ENCODE measurements around the gene VSNL1.
"Not testable (repeated sequence)": the region's sequence is repeated elsewhere in the genome, so short reads cannot be mapped to it uniquely, and the experiment has no call there.

Gene VSNL1

DNA sequence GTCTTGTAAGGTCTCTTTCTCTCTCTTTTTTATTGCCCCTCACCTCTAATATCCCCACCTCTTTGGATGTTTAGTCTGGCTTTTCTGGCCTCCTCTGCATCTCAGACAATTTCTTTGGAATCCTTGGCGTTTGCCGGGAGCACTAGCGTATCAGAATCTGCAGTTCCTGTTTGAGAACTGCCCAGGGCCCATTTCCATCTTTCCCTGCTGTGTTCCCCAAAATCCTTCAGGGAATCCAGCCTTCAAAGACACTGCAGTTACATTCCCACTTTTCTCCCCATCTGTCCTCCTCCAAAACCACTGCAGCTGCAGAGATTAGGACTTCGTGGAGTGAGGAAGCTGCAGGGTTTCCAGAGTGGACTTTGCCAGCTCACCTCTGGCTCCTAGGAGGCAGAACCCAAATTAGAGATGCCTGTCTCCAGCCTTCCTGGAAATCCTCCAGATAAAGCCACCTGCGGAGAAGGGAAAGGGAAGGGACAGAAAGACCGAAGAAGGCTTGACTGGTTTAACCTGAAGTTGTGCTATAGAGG, 2.7 kb downstream of the VSNL1 start:
- DNase-seq, result no peak

DNA sequence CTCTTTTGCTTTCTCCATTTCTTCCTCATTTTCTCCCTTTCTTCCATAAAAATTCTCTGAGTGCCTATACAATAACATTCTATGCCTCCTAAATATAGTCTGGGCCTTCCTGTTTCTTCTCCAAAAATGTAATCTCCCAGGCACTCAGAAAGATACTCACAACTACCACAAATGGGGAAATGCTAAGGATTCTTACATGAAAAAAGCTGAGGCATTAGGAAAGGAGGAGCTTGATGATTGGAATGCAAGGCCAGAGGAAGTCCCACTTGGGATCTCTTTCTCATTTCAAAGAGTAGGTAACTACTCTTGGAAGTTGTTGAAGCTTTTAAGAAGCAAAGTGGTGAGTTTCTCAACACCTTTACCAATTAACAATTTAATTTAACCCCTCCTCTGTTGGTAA, 3.4 kb downstream of the VSNL1 start:
- no peak for DNase-seq

DNA sequence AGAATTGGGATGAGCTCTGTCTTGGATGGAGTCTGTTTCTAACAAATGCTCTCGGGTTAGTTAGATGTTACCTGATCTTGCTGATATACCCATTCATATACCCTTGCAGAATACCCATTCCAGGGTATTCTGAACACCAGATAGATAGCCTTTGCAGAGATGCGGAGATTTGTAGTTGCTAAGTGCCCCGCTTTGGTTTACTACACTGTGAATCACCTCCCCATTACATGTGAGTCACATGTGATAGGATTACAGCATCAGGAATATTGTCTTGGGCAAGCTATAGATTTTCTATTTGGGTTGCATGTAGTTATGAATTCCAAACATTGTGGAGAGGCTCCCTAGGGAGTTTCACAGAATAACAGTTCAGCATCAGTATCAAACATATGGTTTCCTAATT, 3.8 kb downstream of the VSNL1 start:
- no peak for DNase-seq

DNA sequence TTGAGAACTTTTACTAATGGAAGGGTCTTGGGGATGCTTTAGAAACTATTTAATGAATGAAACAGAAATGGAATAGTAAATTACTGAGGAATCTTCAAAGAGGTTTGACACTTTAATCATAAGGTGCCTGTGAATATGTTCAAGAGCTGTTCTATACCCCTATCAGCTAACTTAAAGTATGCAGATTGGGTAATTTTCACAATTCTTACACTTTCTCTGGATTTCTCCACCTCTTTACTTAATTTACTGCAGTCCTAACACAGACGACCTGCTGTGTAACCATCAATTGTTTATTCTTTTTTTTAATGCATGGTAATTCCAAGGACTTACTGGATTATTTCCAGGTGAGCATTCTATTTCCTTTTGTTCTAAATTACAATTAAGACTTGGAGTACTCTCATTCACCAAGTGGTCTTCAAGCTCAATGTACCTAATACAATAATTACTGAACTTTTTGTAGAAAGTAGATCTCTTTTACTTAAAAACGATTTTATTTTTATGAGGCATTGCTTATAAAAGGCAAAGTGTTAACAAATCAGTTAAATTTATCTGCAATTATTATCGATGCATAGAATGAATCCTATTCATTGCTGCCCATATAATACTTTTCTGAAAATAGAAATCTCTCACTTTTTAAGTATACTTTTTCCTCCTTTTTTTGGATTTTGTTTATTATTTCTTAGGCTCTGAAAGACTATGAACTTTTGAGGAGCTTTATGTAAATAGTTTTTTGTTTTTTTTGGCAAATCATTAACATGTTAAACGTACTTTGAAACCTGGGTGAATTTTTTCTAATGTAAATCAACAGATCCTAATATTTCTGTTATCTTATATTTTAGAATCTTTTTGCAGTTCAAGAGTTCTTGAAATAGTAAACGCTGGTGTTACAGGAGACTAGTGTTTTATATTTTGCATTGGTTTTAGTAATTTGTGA, 5.5 kb downstream of the VSNL1 start:
- DNase-seq, result no peak

DNA sequence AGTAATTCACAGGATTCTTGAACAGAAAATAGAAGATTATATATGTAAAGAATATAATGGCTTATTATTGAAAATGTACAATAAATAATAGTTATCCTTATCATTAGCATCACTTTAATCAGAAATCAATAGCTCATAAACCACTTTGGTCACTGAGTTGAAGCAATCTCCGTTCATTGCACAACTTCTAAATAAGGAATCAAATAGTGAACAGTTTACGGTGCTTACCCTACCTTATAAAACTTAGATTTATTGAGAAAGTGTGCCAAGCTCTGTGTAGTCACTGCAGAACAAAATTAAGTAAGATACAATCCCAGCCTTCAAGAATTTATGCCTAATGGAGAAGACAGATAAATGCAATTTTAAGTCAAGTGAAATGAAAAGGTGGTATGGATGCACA, 6.7 kb downstream of the VSNL1 start:
- no peak for DNase-seq

DNA sequence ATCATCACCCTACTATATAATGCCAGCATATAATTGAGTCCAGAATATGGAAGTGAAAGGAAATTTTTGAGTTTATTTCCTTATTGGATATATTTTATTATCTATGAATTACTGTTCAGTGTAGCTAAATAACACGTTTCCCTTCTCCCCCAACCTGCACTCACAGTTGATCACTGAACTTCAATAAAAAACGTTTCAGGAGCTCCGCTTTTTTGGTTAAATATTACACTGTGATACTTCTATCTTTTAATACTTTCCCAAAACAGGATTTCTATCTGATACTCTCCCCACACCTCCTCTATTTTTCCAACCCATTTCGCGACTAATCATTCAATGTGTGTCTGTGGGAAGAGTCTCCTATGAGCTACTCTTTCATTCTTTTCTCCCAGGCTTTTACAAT, 7.2 kb downstream of the VSNL1 start:
- no peak for DNase-seq

DNA sequence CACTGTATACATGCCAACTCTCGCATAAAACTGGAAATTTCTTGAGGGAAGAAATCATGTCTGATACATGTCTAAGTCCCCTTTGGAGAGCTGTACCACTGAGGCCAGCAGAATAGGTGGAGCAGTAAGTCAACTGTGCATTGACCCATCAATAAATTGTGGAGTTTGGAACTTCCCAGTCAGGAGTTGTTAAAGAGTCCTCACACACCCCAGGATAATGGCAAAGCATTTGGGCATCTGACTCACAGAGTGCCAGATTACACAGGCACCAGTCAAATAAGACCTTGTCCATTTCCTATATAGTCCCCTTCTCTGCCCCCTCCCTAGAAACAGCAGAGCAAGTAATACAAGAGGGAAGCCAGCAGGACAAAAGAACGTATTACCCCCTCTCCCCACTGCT, 10.4 kb downstream of the VSNL1 start:
- no peak for DNase-seq

DNA sequence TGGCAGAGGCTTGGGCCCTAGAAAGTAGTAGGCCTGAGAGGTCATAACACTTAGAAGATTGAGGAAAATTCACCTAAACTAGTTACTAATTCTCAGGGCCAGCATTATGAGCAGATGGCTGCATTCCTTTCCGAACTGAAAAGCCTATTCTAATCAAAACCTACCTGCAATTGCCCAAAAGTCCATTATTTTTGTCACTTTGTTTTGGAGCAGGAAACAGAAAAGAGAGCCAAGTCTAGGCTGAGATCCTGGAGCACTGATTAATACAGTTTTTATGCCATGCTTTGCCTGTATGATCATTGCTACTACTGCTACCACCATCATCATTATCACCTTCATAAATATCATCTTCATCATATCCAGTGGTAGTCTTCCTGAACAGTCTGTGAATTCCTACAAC, 14.7 kb downstream of the VSNL1 start:
- no peak for DNase-seq

DNA sequence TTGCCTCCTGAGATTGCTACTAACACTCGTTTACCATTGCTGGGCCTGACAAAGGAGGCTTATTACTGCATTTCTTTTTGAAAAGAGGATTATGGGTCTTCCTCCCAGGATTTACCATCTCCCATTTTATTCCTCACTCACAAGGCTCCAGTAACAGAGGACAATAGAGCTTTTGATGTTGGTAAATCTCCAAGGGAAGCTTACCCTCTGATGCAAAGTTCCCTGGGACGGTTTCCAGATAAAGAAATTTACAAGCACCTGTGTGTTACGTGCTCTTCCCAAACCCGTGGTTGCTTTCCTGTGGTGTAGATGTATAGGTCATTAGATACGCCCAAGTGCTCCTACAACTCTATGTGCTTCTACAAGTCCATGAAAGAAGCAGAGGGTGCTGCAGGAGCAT, 17.1 kb downstream of the VSNL1 start:
- no peak for DNase-seq

DNA sequence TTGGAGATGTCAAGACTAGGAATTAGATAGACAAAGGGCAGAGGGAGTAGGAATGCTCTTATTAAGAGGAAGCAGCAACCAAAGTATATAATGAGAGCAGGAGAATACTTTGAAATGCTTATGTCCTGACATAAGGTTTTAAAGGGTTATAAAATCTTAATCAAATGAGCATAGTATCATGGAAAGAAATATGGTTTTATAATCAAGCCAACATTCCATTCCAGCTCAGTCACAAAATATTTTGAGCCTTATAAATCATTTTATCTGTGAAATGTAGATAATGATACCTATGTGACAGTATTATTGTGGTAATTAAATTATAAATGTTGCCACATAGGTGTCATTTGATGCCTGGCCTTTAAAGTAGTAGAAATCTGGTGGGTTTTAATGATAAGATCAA, 17.6 kb downstream of the VSNL1 start:
- DNase-seq, result no peak

DNA sequence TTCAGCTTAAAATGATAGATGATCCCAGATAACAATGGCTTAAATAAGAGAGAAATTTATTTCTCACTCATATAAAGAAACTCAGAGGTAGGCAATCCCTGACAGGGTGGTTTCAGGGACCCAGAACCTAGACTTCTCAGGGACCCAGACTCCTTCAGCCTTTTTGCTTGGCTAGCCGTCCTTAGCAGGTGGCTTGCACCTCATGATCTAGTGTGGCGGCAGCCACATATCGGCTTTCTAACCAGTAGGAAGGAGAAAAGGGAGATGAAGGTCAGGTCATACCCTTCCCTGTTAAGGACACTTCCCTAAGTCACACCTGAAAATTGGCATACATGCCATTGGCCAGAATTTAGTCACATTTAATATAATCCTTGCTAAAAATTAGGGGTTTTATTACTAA, 18.4 kb downstream of the VSNL1 start:
- no peak for DNase-seq

DNA sequence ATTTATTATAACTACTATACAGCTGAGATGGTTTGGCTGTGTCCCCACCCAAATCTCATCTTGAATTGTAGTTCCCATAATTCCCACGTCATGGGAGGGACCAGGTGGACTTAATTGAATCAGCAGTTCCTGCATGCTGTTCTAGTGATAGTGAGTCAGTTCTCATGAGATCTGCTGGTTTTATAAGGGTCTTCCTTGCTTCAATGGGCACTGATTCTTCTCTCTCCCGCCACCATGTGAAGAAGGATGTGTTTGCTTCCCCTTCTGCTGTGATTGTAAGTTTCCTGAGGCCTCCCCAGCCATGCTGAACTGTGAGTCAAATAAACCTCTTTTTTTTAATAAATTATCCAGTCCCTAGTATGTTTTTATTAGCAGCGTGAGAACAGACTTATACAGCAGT, 25.2 kb downstream of the VSNL1 start:
- DNase-seq, result not testable (repeated sequence)

DNA sequence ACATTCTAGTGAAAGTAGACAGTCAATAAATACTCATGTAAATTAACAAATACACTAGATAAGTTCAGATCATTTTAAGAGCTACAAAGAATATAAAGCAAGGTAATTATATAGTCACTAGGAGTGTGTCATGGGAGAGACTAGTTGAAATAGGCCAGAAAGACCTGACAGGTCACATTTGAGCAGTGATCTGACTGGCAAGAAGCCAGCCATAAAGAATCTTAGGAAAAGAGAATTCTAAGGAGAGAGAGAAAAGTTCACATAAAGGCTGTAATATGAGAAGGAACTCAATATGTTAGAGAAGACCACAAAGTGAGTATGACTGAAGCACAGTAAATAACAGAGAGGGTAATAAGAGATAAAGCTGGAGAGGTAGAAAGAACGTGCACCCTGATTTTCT, 31.2 kb downstream of the VSNL1 start:
- no peak for DNase-seq

DNA sequence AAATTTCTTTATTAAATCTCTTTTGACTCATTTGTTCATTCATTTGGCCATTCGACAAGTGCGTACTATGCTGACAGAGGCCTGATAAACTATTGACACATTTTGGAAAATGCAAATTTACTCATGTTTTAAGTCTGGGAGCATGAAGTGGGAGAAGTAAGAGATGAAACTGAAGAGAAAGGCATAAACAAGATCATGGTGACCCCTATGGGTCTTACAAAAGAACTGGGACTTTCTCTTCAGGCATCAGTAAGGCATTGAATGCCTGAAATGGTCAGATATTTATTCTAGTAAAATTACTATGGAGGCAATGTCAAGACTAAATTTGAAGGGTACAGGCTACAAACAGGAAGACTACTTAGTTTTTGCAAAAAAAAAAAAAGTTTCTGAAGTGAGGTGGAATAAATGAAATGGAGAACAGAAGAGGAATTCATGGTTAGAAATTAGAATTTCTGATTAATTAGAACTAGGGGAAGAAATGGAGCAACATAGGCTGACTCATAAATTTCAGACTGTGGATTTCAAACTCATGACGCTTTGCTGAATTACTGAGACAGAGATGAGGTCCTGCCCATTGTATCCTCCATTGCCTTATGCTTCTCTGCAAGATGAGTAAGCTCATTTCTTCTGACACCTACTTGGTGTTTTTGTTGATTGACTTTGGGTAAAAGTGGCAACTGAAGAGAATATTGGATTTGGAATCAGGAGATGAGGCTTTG, 32.7 kb downstream of the VSNL1 start:
- DNase-seq, result no peak

DNA sequence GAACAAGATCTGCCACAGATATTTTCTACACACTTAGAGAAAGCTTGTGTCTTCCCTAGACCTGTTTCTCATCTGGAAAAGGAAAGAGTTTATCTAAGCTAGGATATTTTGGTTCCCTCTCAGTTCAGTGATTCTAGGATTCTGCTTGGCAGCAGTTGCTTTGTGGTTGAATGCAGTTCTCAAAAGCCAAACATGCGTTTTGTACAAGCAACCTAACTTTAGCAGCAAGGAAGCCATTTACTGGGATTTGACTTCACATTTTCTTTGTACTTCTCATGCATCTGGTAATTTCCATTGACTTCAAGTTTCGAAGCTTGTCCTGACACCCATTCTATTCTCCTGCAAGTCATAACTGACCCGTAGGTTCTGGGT, 33.3 kb downstream of the VSNL1 start:
- no peak for DNase-seq

DNA sequence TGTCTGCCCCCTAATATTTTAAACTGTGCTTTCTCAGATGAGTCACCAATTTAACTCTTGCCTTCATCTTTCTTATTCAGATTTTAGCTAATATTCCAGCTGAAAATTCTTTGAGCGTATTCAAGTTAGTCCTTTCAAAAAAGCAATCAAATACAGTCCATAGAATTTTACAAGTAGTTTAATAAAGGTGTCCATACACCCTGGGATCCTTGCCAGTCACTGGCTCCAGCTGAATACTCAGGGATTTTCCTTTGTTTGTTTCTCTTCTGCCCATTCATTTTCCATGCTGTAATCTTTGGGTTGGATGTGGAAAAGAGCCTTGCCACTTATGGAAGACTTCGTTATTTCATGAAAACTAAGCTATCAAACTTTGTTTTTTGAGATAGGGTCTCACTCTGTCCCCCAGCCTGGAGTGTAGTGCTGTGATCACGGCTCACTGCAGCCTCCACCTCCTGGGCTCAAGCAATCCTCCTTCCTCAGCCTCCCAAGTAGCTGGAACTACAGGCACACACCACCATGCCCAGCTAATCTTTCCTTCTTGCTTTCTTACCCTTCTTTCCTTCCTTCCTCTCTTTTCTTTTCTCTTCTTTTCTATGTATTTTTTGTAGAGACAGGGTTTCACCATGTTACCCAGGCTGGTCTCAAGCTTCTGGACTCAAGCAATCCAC, 34.0 kb downstream of the VSNL1 start:
- DNase-seq, result no peak

DNA sequence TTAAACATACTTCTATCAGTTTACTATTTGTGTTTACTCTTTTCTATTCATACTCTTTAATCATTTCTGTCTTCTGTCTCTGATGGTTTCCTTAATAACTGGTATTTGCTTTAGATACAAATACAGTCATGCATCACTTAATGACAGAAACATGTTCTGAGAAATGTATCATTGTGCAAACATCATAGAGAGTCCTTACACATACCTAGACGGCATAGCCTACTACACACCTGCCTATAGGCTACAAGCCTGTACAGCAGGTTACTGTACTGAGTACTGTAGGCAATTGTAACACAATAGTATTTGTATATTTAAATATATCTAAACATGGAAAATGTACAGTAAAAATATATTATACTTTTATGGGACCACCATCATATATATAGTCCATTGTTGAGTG, 36.3 kb downstream of the VSNL1 start:
- no peak for DNase-seq

DNA sequence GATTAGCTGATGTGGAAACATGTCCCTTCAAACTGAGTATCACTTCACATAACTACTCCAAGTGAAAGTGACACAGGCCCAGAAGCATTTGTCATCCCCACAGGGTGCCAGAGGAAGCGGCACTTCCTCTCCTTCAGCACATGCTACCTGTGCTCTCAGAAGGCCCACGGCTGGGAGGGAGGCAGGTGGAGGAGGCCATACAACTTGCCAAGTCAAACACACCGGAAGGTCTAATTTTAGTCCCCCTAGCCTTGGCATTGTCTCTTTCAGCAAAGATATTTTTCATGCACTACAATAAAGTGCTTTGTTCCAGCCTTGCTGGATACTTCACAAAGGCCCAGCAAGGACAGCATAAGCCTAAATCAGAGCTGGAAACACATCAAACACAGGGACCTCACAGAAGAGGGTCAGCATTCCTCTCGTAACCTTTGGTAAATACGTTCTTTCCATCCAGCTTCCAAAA, 38.0 kb downstream of the VSNL1 start:
- DNase-seq, result no peak

DNA sequence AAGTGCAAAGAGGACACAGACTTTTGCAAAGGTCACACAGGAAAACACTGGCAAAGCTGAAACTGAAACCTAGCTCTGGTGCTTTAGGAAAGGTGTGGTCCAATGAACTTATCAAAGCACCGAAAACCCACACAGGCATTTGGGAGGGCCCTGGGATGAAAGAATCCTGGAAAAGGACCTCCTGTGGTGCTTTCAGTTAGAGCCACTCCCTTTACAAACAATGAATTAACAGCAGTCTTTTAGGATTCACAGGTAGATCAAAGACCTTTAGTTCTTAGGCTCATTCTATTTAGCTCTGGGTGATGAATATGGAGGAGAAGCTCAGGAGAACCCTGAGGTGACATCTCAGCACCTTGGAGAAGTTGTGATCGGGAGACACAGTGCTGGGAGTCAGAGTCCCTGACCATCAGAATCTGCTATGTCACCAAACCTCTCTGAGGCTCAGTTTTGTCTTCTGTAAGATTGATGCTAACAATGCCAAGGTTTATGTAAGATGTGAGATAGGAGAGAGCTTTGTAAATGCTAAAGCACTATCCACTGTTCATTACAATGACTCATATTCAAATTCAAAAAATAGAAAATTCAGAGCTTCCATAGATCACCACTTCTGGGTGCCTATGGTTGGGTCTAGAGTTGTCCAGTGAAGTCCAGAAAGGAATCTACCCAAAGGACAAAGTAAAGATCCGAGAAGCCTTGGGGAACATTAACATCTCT, 39.3 kb downstream of the VSNL1 start:
- no peak for DNase-seq

DNA sequence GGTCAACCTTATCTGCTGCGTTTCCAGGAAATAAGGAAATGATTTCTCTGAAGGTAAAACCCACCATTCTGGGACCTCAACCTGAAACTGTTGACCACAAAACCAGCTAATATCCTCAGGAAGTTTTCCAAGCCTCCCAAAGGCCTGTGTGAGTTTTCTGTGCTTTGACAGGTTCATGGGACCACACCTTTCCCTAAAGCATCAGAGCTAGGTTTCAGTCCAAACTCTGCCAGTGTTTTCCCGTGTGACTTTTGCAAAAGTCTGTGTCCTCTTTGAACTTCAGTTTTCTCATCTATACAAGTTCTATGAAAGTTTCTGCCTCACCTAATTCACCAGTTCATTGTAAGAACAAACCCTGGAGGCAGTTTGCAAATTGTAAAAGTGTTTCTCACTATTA, 39.8 kb downstream of the VSNL1 start:
- no peak for DNase-seq

DNA sequence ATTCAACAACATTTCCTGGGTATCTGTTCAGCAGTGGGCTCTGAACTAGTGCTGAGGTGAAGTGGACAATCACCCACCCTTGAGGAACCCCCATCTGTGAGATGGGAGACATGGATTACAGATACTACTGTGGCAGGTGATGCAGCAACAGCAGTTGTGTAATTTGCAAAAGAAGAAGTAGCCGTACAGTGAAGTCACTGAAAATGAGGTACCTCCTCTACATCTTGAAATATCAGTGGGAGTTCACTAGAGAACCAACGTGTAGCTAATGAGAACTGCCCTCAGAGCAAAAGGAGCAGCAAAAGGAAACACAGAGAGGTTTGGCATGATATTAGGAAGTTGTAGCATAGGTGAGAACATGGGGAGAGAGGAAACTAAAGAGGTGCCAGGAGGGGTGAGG, 41.3 kb downstream of the VSNL1 start:
- DNase-seq, result no peak

DNA sequence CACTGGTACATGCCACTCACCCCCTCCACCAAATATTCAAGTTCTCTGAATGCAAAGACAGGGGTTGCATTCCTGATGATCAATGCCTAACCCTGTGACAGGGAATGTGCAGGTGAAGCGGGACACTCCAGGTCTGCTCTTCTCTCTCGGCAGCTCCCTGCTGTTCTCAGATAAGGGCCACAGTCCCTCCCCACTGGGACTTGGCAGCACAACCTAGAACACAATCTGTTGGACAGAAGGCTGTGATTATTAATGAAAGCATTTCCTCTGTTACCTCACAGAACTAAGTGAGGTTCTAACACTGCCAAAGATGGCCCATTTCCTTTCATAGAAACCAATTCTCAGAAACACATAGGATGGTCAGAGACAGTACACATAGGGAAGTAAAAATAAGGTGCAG, 42.7 kb downstream of the VSNL1 start:
- DNase-seq, result no peak

DNA sequence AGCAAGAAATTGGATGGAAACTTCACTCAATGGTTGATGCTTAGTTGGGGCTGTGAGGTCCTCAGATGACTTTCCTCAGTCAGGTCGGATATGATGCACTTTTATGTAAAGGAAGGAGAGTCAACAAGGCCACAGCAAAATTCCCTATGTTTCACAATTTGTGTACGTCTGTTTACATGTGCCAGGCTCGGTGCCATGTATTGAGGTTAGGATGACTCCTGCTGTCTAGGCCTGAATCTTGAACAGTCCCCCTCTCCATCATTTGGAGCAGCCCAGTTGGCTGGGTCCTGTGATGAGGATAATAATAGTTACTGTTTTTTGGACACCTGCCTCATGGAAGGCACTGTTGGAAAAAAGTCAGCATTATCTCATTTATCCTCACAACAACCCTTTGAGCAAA, 43.1 kb downstream of the VSNL1 start:
- DNase-seq, result no peak

All from activated naive CD4-positive, alpha-beta T cell treated with Interleukin-2 at 50 U/mL for 16 hours (primary cell).